RKO (cell line): ENCODE data around the gene INO80E.

Experiments
- DNase-seq: peaks from one replicate; pipeline ENCODE4 v3.0.0-alpha.2; 2016; ENCODE audit warnings: low spot score

INO80E gene

DNA sequence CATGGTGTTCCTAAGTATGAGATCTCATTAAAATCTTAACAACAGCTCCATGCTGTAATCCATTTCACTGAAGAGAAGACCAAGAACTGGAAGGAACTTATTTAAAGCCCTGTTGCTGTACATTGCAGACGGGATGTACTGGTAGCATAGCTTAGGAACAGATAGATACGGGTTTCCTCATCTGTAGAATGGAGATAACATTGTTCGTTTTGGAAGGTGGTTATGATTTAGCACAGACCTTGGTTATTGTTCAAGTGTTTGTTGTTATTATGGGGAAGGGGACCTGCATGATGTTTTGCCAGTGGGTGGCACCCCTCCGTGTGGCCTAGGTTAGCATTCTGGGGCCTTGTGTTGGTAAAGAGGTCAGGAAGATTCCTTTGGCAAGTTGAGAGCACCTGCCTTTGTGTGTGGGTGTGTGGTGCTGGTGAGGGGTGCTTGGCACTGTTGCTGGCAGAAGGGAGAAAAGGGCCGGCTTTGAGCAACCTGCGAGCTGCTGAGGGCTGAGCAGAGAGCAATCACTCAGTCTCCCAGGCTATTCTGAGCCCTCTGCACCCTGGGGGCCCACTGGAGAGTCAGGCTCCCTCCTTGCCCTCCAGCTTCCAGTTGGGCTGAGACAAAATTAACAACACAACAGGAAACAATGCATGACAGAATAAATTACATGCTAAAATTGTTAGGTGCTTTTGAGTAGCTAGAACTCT, 20.1 kb upstream of the INO80E start:
- no peak for DNase-seq

DNA sequence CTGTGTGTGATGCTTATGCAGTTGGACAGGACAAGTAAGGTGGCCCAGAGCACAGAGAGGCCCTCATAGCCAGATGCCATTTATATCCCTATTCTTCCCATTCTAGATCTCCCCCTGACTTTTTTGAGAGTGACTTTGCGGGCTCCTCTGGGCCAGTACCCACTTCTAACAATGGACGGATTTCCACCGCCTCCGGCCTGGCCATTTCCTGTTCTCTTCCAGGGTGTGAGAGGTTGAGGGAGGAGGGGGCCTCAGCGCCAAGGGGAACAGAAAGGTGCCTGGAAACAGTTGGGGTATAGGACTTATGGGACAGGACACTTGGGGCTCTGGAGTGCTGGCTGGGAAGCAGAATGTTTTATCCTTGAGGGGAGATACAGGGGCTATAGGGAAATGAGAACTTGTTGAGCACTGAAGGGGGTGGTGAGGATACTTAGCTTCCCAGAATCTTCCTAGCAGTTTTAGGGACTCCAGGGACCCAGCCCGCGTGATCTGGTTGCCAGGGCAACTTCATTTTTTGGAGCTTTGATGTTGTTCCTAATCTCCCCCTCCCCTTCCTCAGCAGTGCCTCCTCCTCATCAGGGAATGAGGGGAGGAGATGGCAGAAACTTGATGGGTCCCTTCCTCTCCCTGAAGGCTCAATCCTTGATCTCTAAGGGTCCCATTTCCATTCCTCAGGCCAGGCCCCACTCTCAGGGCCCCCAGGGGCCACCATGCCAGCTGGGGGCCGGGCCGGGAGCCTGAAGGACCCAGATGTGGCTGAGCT, 18.8 kb upstream of the INO80E start:
- DNase-seq: no peak

DNA sequence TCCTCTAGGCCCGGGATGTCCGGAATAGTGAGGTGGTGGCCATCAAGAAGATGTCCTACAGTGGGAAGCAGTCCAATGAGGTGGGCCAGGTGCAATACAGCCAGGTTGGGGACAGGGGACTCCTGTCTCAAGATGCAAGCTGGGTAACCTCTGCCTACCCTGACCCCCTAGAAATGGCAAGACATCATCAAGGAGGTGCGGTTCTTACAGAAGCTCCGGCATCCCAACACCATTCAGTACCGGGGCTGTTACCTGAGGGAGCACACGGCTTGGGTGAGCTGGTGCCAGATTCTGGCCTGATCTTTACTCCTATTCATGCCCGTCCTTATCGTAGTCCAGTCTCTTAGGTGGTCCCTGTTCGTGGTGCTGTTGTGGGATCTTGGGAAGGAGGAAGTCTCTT, 18.0 kb upstream of the INO80E start:
- DNase-seq: no peak

DNA sequence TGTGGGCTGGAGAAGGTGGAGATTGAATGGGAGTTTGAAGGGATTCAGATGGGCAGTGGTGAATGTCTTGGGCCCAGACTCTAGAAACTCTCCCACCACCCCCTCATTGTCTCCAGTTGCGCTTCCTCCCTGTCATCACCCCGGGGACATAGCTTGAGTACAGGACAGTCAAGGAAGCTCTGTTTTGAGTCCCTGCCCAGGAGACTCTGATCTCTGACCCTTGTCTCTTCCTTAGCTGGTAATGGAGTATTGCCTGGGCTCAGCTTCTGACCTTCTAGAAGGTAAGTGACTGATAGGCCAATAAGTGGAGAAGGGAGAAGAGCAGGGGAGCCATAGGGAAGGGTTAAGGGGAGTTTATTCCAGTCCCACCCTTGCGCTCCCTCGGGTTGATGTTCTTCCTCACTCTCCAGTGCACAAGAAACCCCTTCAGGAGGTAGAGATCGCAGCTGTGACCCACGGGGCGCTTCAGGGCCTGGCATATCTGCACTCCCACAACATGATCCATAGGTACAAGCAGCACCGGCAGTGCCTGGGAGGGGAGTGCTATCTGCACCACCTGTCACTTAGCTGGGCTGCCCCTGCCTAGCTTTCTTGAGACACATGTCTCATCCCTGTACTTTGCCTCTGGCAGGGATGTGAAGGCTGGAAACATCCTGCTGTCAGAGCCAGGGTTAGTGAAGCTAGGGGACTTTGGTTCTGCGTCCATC, 17.3 kb upstream of the INO80E start:
- DNase-seq: no peak

DNA sequence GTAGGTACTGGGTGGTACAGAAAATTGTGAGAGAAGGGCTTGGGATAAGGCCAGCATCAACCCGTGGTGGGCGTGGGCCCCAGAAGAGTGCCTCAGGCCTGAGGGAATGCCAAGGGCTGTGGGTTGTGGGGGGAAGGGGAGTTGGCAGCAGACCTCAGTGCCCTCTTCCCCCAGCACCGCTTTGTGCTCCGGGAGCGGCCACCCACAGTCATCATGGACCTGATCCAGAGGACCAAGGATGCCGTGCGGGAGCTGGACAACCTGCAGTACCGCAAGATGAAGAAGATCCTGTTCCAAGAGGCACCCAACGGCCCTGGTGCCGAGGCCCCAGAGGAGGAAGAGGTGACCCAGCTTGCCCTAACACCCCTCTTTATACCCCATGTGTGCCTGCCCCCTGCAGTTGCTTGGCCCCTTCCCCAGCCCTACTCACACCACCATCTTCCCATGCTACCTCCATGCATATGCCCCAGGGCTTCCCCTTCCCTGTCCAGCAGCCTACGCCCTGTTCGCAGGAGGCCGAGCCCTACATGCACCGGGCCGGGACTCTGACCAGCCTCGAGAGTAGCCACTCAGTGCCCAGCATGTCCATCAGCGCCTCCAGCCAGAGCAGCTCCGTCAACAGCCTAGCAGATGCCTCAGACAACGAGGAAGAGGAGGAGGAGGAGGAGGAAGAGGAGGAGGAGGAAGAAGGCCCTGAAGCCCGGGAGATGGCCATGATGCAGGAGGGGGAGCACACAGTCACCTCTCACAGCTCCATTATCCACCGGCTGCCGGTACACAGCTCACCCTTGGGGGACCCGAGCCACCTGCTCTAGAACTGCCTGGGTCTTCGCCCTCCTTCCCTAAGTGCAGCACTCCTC, 13.3 kb upstream of the INO80E start:
- DNase-seq: no peak

DNA sequence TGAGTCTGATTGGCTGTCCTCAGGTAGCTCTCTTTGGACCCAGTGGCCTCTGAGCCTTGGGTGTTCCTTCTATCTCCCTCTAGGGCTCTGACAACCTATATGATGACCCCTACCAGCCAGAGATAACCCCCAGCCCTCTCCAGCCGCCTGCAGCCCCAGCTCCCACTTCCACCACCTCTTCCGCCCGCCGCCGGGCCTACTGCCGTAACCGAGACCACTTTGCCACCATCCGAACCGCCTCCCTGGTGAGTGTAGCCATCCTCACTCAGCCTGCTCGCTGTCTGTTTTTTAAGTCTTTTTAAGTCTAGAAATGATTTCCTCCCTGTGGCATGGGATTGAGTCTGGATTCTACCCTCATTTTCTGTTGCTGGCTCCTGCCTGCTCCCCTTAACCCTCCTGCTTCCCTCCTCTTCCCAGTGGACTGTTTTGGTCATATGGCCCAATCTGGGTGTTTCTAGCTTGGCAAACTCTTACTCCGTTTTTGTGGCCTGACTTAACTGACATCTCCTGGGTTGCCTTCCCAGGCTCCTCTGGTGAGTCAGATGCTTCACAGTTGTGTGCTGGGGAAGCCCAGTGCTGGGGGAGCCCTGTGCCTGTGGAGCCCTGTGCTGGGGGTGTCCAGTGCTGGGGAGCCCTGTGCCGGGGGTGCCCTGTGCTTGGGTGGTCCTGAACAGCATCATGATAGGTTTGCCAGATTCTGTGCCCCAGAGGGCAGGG, 12.5 kb upstream of the INO80E start:
- no peak for DNase-seq

DNA sequence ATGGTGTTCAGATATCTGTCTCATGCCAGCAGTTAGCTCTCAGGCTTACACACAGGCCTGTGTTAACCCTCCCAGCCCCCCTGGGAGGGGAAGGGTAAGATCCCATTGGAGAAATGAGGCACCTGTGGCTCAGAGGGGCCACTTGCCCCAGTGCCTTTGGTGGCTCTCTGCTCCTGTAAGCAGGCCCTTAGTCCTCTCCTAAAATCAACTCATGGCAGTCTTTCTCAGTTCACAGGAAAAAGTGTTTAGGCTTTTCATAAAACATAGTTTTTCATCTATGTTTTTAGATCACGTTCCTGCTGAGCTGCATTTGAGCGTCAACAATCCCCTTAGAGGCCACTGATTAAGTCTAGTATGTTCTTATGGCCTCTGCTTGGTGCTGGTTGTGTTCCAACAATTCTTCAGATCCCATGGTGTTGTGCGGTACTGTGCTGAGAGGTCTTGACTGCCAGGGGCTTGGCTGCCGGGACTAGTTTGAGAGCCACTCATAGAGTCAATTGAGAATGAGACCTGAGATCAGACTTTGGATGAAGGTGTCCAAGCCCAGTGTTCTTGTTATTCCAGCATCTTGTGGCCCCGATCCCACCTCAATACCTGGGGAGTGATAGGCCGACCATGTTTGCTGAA, 11.8 kb upstream of the INO80E start:
- no peak for DNase-seq

DNA sequence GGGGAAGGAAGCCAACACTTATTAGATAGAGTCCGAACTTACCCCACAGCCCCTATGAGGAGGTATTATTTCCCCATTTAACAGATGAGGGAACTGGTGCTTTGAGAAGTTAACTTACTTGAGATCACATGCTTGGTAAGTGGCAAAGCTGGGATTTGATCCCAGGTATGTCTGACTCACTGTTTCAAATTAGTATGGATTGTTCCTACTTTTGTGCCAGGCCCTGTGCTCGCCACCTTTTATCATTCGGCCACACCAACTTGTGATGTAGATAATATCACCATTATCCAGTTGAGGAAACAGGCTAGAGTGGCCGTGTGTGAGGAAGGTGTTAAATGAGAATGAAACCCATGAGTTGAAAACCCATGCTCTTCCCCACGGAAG, 11.3 kb upstream of the INO80E start:
- DNase-seq: no peak

DNA sequence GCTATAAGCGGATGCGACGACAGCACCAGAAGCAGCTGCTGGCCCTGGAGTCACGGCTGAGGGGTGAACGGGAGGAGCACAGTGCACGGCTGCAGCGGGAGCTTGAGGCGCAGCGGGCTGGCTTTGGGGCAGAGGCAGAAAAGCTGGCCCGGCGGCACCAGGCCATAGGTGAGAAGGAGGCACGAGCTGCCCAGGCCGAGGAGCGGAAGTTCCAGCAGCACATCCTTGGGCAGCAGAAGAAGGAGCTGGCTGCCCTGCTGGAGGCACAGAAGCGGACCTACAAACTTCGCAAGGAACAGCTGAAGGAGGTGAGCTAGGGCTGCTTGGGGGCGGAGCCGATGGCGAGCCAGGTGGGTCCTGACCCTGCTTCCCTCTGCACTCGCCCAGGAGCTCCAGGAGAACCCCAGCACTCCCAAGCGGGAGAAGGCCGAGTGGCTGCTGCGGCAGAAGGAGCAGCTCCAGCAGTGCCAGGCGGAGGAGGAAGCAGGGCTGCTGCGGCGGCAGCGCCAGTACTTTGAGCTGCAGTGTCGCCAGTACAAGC, 10.7 kb upstream of the INO80E start:
- DNase-seq: no peak

DNA sequence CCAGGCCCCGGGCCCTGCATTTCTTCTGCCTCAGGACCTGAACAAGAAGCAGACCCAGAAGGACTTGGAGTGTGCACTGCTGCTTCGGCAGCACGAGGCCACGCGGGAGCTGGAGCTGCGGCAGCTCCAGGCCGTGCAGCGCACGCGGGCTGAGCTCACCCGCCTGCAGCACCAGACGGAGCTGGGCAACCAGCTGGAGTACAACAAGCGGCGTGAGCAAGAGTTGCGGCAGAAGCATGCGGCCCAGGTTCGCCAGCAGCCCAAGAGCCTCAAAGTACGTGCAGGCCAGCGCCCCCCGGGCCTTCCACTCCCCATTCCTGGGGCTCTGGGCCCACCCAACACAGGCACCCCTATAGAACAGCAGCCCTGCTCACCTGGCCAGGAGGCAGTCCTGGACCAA, 9.8 kb upstream of the INO80E start:
- DNase-seq: no peak

DNA sequence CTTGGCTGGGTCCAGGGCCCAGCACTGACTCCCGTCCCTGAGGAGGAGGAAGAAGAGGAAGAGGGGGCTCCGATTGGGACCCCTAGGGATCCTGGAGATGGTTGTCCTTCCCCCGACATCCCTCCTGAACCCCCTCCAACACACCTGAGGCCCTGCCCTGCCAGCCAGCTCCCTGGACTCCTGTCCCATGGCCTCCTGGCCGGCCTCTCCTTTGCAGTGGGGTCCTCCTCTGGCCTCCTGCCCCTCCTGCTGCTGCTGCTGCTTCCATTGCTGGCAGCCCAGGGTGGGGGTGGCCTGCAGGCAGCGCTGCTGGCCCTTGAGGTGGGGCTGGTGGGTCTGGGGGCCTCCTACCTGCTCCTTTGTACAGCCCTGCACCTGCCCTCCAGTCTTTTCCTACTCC, 9.1 kb upstream of the INO80E start:
- no peak for DNase-seq

DNA sequence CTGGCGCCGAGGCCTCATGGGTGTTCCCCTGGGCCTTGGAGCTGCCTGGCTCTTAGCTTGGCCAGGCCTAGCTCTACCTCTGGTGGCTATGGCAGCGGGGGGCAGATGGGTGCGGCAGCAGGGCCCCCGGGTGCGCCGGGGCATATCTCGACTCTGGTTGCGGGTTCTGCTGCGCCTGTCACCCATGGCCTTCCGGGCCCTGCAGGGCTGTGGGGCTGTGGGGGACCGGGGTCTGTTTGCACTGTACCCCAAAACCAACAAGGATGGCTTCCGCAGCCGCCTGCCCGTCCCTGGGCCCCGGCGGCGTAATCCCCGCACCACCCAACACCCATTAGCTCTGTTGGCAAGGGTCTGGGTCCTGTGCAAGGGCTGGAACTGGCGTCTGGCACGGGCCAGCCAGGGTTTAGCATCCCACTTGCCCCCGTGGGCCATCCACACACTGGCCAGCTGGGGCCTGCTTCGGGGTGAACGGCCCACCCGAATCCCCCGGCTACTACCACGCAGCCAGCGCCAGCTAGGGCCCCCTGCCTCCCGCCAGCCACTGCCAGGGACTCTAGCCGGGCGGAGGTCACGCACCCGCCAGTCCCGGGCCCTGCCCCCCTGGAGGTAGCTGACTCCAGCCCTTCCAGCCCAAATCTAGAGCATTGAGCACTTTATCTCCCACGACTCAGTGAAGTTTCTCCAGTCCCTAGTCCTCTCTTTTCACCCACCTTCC, 8.5 kb upstream of the INO80E start:
- no peak for DNase-seq

DNA sequence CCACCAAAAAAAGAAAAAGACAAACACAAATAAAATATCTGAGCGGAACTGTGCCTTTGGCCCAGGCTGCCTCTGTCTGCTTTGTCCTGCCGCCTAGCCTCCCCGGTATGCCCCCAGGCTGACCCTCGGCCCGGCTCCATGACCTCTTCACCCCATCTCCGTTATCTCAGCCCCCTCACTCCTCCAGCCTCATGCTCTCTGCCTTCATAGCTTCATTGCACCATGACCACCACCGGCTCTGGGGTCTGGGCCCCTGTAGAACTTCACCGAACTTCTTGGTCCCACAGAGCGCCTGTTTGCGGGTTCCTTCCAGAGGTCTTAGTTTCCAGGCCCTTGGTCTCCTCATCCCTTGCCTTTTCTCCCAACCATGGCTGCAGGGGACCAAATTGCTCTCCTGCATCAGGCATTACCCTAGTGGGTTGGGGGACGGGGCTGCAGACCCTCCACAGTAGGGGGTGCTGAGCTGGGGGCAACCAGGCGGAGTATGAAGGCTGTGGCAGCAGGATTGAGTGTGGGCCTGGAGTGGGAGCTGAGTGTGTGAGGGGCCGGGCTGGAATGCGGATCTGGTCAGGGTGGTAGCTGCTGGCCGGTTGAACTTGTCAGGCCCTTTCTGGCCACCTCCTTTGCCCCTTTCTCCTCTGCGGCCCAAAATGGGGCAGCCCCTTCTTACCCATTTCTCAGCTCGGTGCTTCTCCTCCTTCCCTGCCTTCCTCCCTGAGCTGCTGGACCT, 7.5 kb upstream of the INO80E start:
- DNase-seq: no peak

DNA sequence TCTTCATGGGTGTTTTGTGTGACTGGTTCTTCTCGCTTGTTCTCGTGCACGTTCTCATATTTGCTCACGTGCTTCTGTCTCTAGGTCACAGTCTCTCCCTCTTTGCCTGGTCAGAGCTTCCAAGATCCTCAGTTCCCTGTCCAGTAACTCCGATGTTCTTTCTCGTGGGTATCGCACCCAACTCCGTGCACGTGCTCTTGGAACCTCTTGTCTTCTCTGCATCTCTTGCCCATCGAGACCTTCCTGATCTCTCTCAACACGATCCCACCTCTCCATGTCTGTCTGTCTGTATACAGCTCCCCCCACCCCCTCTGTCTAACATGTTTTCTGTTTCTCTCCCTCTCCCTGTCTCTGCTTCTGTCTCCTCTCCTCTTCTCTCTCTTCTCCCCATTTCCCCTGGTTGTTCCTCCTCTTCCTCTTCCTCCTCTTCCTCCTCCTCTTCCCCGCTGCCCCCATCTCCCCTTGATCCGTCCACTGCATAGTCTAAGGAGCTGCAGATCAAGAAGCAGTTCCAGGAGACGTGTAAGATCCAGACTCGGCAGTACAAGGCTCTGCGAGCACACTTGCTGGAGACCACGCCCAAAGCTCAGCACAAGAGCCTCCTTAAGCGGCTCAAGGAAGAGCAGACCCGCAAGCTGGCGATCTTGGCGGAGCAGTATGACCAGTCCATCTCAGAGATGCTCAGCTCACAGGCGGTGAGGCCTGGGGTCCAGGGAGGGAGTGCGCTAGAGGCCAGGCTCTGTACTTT, 6.8 kb upstream of the INO80E start:
- DNase-seq: no peak

DNA sequence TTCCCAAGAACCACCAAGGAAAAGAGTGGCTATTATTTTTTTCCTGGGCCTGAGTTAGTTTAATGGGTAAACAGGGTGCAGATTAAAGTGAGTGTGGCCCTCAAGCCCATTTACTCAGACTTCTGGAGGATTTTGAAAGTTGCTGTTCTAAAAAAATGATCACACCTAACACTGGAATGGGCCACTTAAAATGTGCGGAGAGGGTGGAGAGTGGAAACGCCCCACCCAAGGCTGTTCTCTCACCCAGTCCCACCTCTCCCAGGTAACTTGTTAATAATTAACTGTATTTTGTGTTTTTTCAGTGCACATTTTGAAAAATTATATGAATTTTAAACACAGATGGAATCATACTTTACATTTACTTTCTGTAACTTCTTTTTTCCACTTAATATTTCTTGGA, 6.0 kb upstream of the INO80E start:
- DNase-seq: no peak

DNA sequence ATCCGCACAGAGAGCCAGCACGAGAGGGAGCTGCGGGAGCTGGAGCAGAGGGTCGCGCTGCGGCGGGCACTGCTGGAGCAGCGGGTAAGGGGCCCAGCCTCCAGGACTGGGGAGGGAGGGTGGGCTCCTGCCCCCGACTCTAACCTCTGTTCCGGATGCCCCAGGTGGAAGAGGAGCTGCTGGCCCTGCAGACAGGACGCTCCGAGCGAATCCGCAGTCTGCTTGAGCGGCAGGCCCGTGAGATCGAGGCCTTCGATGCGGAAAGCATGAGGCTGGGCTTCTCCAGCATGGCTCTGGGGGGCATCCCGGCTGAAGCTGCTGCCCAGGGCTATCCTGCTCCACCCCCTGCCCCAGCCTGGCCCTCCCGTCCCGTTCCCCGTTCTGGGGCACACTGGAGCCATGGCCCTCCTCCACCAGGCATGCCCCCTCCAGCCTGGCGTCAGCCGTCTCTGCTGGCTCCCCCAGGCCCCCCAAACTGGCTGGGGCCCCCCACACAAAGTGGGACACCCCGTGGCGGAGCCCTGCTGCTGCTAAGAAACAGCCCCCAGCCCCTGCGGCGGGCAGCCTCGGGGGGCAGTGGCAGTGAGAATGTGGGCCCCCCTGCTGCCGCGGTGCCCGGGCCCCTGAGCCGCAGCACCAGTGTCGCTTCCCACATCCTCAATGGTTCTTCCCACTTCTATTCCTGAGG, 5.0 kb upstream of the INO80E start:
- DNase-seq: no peak

DNA sequence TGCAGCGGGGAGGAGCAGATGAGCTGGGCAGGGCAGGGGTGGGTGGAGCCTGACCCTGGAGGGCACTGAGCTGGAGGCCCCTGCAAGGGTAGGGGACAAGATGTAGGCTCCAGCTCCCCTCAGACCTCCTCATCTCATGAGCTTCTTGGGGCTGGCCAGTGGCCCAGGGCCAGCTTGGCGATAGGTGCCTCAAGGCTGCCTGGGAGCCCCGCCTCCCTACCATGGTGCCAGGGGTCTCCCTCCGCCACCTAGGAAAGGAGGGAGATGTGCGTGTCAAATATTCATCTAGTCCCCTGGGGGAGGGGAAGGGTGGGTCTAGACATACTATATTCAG, 4.5 kb upstream of the INO80E start:
- DNase-seq: no peak

DNA sequence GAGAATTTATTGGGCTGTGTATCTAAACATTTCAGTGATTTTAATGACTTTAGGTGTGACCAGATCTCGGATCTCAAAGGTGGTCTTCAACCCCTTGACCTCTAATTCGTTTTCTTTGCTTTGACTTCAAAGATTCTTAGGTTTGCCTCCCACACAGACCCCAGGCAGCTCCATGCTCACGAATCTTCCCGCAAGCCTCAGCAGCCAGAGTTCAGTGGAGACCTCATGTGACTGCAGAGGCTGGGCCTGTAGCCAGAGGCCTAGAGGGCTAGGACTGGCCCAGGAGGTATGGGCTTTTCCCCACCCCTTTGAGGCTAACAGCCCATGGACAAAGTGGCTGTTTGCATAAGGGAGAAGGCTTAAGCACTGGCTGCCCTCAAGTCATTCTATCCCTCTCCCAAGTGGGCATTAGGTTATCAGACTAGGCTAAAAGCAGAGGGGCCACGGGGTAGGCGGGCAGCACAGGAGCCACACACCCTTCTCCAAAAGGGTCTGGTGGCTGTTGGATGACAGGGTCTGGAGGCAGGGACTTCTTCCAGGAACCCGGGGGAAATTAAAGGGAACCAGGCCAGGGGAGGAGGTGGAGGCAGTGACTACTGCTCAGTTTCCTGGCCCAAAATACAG, 3.6 kb upstream of the INO80E start:
- DNase-seq: no peak
